ENCODE measurements around the gene PDE7B.
"Not testable (repeated sequence)": the region's sequence is repeated elsewhere in the genome, so short reads cannot be mapped to it uniquely, and the experiment has no call there.

PDE7B gene

GRCh38 chr6:135850882-135851281, 619 bp upstream of the PDE7B start:
- no peak for DNase-seq (ENCODE audit: low spot score)

GRCh38 chr6:135852746-135853145, 1.2 kb downstream of the PDE7B start:
- DNase-seq (ENCODE audit: low spot score), result no peak

- DNase-seq (ENCODE audit: low spot score), result no peak
These were observed 1.7 kb downstream of the PDE7B start for GRCh38 chr6:135853227-135853626.

- no peak for DNase-seq (ENCODE audit: low spot score)
These were observed 2.5 kb downstream of the PDE7B start for GRCh38 chr6:135853986-135854385.

GRCh38 chr6:135854799-135855198, 3.3 kb downstream of the PDE7B start:
- no peak for DNase-seq (ENCODE audit: low spot score)

- DNase-seq (ENCODE audit: low spot score), result no peak
These were observed 7.4 kb downstream of the PDE7B start for GRCh38 chr6:135858931-135859330.

GRCh38 chr6:135860361-135860760, 8.9 kb downstream of the PDE7B start:
- no peak for DNase-seq (ENCODE audit: low spot score)

- DNase-seq (ENCODE audit: low spot score), result no peak
These were observed 9.7 kb downstream of the PDE7B start for GRCh38 chr6:135861189-135861588.

- DNase-seq (ENCODE audit: low spot score), result not testable (repeated sequence)
These were observed 13.4 kb downstream of the PDE7B start for GRCh38 chr6:135864929-135865328.

GRCh38 chr6:135866445-135867123, 15.1 kb downstream of the PDE7B start:
- DNase-seq (ENCODE audit: low spot score), result no peak

- no peak for DNase-seq (ENCODE audit: low spot score)
These were observed 15.8 kb downstream of the PDE7B start for GRCh38 chr6:135867332-135867731.

- DNase-seq (ENCODE audit: low spot score), result no peak
These were observed 18.4 kb downstream of the PDE7B start for GRCh38 chr6:135869857-135870256.

- DNase-seq (ENCODE audit: low spot score), result no peak
These were observed 19.2 kb downstream of the PDE7B start for GRCh38 chr6:135870722-135871121.

GRCh38 chr6:135871296-135871695, 19.8 kb downstream of the PDE7B start:
- DNase-seq (ENCODE audit: low spot score), result no peak

- DNase-seq (ENCODE audit: low spot score), result no peak
These were observed 20.4 kb downstream of the PDE7B start for GRCh38 chr6:135871878-135872277.

GRCh38 chr6:135875446-135875845, 23.9 kb downstream of the PDE7B start:
- no peak for DNase-seq (ENCODE audit: low spot score)

GRCh38 chr6:135876058-135876457, 24.6 kb downstream of the PDE7B start:
- no peak for DNase-seq (ENCODE audit: low spot score)

- DNase-seq (ENCODE audit: low spot score), result no peak
These were observed 26.2 kb downstream of the PDE7B start for GRCh38 chr6:135877666-135878065.

GRCh38 chr6:135880066-135880972, 28.8 kb downstream of the PDE7B start:
- no peak for DNase-seq (ENCODE audit: low spot score)

GRCh38 chr6:135883045-135883444, 31.5 kb downstream of the PDE7B start:
- DNase-seq (ENCODE audit: low spot score), result no peak

GRCh38 chr6:135883536-135883935, 32.0 kb downstream of the PDE7B start:
- no peak for DNase-seq (ENCODE audit: low spot score)

GRCh38 chr6:135884136-135884535, 32.6 kb downstream of the PDE7B start:
- DNase-seq (ENCODE audit: low spot score), result no peak

GRCh38 chr6:135887069-135887468, 35.6 kb downstream of the PDE7B start:
- DNase-seq (ENCODE audit: low spot score), result no peak
